HUDEP-2 (cell line): ENCODE measurements around the gene TMEM117.
"Not testable (repeated sequence)": the region's sequence is repeated elsewhere in the genome, so short reads cannot be mapped to it uniquely, and the experiment has no call there.

ENCODE experiments used
- DNase-seq, 76 experiments: peaks; one replicate each; lab custom pipeline; 2025; ENCODE audit not compliant: unreplicated experiment in 76 of 76; lab: John Stamatoyannopoulos, UW

TMEM117 gene

DNA sequence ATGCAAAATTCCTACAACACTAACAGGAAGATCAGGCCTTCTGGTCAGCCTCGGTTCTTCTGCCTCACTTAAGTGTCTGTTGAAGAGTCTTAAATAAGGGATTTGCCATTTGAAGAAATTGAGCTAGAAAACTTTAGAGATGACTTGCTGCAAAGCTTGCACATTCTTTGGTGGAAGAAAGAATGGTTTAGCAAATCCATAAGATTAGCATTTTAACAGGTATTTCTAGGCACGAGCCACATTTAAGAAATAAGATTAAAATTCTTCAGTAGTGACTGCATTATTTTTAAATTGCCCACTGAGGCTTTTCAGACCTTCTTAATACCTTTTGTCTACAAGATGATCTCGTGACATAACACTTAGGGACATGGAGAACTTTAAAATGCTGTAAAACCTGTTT is 327.1 kb downstream of the TMEM117 start:
- DNase-seq: no peak

DNA sequence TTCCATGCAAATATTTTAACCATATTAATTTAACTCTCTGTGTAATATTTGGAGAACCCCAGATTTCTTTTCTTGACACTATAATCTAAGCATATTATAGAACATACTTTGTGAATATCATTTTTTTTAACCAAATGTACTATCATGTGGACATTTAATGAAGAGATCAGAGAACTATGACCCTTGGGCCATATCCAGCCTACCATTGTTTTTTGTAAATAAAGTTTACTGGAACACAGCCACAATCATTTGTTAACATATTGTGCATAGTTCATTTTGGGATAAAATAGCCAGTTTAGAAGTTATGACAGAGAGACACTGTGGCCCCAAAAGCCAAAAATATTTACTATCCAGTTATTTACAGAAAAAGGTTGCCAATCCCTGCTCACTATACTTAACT is 338.2 kb downstream of the TMEM117 start:
- no peak for DNase-seq

DNA sequence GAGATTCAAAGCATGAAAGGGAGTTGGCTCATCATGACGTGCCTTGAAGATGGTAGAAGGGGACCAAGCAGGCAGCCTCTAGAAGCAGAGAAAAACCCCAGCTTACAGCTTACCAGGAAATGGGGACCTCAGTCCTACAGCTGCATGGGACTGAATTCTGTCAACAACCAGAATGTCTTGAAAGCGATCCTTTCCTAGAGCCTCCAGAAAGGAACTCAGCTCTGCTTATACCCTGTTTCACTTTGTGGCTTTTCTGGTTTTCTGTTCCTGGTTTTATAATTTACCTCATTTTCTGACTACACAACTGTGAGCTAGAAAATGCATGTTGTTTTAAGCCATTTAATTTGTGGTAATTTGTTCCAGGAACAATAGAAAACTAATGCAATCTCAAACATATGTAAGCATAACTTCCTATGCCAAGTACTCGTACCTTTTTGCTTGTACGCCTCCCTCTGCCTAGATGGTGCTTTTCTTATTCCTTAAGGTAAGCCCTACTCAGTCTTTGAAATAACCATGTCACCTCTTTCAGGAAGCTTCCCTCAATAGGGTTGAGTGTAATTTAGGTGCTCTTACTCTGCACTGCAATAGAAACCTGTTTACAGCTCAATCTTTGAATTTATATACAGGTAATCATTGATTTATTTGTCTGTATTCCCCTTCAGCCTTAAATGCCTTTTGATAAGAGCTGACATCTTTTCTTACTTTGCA is 348.8 kb downstream of the TMEM117 start:
- DNase-seq: no peak

DNA sequence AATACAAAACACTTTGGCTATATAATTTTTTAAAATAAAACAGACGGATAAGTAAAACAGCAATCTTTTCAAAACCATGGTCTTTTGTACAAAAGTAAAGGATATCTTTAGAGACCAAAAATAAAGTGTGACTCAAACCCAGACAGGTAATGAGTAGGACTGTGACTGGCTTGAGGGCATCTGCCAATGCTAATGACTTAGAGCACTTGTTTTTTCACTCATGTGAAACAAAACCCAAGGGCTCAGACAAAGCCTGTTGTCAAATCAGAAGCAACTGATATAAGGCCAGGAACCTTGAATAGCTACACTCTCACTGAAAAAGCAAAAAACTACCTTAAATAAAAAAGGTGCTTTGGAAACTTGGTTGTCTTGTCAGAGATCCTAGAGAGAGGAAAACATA is 357.4 kb downstream of the TMEM117 start:
- no peak for DNase-seq

DNA sequence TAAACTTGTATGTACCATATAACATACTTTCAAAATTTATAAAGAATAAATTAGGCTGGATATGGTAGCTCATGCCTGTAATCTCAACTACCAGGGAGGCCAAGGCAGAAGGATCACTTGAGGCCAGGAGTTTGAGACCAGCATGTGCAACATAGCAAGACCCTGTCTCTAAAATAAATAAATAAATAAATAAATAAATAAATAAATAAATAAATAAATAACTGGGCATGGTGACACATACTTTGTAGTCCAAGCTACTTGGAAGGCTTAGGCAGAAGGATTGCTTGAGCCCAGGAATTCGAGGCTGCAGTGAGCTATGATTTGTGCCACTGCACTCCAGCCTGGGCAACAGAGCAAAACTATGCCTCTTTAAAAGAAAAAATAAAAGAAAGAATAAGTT is 359.8 kb downstream of the TMEM117 start:
- DNase-seq: not testable (repeated sequence)

DNA sequence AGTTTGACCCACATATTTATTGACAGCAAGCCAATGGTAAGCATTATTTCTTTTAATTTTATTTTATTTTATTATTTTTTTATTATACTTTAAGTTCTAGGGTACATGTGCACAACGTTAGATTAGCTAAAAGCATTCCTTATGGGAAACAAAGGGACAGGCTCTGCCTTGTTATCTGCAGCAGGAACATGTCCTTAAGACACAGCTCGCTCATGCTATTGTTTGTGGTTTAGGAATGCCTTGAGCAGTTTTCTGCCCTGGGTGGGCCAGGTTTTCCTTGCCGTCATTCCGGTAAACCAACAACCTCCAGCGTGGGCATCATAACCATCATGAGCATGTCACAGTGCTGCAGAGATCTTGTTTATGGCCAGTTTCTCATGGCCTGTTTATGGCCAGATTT is 370.2 kb downstream of the TMEM117 start:
- no peak for DNase-seq

DNA sequence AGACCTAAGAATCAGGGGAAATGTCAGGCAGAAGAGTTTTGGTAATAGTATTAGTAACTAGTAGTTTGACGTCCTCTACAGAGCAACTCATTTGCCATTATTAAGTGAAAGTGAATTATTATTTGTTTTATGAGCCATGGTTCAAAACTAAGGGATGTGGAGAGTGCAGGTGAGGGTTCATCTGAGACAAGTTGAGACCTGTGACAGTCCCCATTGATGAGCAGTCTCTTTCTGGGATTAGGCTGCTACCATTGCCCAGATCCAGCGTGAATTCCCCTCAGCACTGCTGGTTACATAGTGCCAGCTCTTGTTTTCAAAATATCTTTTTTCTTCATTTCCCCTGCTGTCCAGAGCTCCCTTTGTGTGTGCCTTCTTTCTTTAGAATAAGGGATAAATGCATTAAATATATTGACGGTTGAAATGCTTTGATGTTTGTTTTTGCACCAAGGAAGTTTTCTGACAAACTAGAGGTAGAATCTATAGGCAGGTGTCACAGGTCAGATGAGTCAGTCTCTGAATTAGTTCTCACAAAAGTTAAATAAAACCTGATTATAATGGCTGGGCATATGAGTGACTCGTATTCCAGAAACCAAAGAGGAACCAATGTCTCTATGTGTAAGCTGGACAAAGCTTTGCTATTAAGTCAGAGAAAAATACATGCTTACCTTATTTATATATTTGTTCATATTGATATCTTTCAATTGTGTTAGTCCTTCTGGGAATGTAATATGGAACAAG is 381.4 kb downstream of the TMEM117 start:
- no peak for DNase-seq

DNA sequence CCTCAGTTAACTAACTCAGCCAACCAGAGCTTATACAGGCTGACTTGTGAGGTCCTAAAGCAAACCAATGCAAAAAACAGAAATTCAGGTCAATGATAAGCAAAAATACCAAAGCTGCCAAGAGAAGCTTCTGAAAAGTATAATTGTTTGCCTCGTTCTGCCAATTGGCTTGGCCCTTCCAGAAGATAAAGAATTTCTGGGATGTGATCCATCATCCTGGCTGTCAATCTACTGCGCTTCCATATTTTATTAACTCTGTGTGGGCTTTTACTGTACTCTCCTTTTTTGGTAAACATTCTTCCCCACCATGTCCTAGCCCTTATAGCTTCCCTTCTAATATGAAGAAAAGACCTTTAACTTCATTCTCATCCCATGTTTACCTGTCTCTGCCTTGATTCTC is 387.9 kb downstream of the TMEM117 start:
- DNase-seq: no peak

DNA sequence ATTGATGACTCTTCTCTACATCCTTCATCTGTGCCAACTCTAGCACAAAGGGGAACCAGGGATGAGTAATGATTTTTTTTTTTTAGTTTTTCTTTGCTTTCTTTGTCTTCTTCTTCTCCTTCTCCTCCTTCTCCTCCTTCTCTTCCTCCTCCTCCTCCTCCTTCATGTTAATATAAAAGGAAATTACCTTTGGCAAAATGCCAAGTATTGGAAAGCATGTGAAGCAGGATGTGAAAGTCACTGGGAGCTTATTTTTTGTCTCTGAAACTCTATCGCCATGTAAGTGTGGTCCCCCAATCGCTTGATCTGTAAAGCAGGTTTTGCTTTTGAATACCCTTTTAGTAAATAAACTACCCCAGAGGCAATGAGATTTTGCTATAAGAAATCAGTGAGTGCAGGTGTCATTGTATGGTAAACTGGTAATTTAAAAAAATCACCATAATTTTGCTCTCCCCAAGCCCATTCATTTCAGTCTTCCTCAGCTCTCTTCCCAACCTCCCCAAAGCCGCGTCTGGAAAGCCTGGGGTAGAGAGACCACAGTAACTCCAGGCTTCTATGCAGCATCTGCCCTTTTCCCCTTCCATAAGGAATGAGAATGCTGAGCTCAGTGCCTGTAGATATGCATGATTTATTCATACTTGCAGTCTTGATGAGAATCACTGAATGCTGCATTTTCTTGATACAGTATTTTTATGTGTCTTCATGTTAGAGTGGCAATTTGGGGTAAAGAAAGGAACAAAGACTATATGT is 388.7 kb downstream of the TMEM117 start:
- DNase-seq: no peak

DNA sequence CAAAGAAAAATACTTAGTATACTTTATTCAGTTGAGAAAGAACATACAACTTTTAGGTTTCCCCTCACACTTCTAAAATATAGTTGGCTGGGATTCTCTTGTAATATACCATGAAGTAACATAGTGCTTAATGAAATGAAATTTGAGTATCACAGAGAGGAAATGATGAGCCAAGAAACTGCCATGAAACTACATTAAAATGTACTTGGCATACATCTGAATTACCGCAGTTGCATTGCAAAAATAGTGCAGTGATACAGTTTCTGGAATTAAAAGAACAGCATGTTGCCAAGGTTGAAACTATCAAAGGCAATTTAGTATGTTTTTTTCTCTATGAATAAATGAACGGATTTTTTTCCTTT is 389.2 kb downstream of the TMEM117 start:
- no peak for DNase-seq

DNA sequence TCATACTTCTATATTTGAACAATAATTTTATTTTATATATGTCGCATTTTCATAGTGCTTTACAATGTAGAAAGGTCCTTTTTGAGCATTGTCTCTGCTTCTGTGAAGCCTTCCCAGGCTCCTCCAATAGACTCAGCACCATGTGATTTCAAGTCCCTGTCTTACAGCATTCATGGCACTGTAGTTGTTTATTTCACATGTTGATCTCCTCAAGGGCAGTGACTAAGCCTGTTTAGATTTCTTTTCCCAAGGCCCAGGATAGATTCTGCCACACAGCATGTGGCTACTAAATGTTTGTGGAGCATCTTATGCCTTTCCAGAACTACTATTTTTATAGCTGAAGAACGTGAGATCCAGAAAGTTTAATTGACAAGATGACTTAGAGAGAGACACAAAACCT is 391.7 kb downstream of the TMEM117 start:
- DNase-seq: no peak

DNA sequence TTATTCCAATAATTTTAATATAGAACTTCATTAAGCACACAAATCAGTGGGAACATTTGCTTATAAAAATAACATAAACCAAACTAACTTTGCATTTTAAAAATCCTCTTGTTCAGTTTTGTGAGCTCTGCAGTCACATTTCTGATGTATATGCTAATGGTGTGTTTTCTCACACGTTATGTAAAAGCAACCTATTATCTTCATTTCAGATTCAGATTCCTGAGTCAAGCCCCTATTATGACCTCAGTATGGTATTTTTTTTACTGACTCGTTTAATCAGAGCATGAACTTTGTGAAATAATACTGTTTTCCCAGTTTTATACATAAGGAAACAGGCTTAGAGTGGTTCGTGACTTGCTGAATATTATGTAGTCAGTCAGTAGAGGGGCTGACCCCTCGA is 394.0 kb downstream of the TMEM117 start:
- DNase-seq: no peak

DNA sequence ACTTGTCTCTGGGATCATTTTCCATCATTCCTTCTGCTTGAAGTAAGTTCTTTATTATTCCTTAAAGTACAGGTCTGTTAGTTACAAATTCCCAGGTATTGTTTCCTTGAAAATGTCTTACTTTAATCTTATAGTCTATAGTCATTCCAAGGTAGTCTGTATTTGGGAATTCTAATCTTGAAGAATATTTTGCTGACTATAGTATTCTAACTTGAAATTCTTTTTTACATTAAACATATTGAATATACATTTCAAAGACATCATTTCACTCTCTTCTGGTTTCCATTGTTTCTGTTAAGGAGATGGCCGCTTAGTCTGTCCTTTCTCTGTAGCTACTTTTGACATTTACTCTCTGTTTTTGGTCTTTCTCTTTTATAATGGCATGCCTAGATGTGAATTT is 399.8 kb downstream of the TMEM117 start:
- no peak for DNase-seq

DNA sequence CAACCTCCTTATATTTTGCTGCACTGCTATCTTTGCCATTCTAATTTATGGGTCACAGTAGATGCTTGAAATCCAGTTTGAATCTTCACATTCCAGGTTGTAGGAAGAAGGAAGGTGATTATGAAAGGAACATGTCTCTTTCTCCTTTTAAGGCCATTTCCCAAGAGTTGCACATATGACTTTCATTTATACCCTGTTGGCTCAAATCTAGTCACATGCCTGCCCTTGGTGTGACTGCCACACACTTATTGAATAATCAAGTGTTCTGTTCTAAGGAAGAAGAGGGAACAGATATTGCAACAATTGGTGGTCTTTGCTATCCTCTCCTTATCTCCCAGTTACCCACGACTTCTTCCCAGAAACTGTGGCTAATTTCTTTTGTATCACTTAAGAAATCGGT is 404.3 kb downstream of the TMEM117 start:
- no peak for DNase-seq

DNA sequence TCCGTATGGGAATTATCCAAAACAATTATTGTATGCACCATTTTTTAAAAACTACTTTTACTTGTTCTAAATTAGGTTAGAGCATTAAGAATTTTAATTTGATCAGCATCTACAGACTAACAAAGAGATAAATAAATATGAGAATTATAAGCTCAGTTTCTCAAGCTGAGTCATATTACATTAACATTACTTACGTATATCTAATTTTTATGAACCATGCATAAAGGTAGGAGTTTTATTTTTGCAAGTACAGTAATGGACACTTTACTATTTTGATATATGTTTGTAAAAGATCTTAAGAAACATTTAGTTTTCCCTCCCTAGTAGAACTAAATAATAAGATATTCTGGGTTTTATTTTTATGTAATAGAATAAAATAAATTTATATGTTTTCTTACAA is 410.1 kb downstream of the TMEM117 start:
- DNase-seq: no peak

DNA sequence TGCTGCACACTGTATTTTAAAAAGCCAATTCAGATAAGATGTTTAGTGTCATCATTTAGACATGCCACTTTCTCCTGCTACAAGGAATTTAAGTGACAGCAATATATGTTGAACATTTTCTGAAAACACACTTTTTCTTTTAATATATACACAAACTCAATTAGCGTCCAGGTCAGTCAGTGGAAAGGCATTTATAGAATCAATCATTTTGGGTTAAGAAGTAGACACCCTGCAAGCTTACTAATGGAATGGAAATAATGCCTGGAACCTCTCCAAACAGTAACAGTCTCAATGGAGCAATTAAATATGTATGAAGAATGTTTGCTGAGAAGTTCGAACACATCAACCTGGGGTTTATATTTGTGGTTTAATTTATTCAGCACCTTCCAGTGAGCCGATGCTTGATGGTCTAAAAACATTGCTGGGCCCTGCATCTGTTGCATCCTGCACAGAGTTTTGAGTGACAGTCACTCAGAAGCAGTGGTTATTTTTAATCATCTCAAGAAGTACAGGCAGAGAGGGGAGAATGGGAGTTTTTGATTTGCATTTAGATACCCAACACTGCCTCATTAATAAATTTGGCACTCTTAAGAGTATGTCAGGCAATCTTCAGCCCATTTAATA is 410.7 kb downstream of the TMEM117 start:
- no peak for DNase-seq

DNA sequence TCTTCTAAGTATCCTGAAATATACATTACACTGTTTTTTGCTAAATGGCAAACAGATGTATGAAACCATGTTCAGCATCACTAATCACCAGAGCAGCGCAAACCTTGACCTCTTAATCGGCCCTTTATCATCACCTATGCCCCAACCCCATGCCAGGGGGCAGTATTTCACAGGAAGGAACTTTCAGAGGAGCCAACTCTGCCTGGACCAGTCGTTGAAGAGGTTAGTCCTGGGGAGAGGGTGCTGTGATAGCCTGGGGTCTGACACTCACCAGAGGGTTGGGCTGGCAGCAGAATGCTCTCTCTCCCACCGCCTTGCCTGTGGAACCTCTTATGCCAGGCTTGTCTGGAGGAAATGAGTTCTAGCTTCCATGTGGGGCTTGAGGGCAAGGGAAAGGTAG is 411.7 kb downstream of the TMEM117 start:
- no peak for DNase-seq

DNA sequence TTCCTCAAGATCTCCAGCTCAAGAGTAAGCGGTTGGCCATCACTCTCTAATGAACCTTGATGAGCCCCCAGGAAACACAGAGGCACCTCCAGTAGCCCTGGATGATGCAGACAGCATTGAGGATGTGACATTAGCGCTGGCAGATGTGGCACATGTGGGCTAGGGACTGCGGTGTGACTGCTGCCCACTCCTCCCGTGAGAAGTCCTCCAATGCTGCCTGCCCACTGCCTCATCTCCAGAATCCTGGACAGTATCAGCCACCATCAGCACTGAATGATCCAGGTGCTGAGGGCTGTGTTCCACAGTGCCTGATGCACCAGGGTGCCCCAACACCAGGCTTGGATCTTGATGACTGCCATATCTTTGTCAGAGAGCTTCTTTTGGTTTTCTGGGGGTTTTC is 412.6 kb downstream of the TMEM117 start:
- DNase-seq: no peak

DNA sequence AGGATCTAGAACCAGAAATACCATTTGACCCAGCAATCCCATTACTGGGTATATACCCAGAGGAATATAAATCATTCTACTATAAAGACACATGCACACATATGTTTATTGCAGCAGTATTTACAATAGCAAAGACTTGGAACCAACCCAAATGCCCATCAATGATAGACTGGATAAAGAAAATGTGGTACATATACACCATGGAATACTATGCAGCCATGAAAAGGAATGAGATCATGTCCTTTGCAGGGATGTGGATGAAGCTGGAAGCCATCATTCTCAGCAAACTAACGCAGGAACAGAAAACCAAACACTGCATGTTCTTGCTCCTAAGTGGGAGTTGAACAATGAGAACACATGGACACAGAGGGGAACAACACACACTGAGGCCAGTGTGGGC is 414.6 kb downstream of the TMEM117 start:
- DNase-seq: not testable (repeated sequence)

DNA sequence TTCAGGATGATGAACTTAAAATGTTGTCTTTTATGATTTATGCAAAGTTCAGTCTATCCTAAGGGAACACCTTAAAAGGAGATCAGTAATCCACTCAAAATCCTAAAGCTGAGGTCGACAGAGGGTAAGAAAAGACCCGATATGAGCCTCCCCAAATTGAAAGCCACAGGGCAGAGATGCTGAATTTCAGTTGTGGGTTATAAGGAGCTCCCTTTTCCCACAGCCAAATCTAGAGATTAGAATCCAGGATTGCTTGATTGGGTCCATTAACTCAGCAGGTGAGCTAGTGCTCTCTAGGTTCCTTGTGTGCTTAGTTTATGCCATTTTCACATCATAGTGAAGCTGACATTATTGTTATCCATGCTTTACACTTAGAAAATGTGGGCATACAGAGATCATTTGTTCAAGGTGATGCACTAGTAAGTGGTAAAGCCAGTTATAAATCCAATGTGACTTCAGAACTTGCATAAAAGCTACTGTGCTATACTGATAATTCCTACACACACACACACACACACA is 417.5 kb downstream of the TMEM117 start:
- DNase-seq: no peak

DNA sequence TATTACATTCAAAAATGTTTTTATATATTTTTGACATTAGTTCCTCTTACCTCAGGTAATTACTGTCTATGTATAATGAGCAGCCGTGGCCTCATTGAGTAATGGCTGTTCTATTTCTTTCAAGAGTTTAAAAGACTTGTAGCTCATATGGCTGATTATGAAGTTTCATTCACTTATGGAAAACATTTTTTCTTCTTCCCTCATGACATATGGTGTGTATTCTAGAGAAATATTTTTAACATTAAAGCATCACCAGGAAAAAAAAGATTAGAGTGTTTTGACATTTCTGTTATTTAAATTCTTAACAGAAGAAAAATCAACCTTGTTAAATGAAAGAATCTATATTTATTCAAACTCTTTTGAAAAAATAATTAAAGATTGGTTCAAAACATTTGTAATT is 422.4 kb downstream of the TMEM117 start:
- DNase-seq: no peak
